ENCODE data around the gene THOC6.
"Not testable (repeated sequence)": the region's sequence is repeated elsewhere in the genome, so short reads cannot be mapped to it uniquely, and the experiment has no call there.

The THOC6 gene

DNA sequence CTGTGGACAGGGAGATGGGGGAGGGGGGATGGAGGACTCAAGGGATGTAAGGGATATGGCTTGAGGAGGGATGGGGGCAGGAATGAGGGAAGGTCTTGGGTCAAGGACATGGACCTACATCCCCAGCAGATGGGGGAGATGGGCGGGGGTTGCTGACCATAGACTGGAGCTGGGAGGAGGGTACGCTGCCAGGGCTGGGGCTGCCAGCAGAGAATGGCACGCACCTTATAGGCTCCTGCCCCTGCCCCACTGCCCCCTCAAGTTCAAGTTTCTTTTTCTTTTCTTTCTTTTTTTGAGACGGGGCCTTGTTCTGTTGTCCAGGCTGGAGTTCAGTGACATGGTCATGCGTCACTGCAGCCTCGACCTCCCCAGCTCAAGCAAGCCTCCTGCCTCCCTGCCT, 52.1 kb downstream of the THOC6 start:
- DNase-seq = not testable (repeated sequence)

DNA sequence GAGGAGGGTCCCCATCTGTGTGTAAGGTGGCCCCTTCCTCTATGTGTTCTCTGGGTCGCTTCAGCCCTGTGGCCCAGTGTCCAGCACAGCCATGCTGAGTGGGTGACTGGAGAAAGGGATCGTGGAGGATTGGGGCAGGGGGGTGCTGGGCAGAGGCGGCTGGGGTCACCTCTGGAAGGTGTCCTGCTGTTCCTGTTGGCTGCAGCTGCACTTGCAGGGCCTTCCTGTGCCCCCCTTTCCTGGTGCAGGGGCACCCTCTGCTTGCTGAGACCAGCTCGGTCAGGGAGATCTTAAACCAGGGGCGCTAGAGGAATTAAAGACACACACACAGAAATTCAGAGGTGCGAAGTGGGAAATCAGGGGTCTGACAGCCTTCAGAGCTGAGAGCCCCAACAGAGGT, 52.7 kb downstream of the THOC6 start:
- DNase-seq = no peak
